Ovary (tissue), 9 donors: ENCODE measurements around the gene LAPTM5. TPM values are rescaled to one million over a fixed set of nuclear protein-coding genes. Genes with fewer than 3 reads are reported as not detected.
A peak's percentile ranks its signal among the peaks of the same experiment; 100 is the strongest.

ENCODE experiments used
- DNase-seq, 5 donors: peaks; one replicate each; pipeline ENCODE4 v3.0.0-alpha.2; 2019 to 2020
- H3K27ac ChIP-seq, 2 donors: fragments of 200-600 bp; one replicate each; pipeline versions ENCODE4 v1.5.1 to v1.8.0; 2019 to 2022
- H3K27me3 ChIP-seq: fragments of 200-600 bp; one replicate; pipeline ENCODE4 v1.8.0; 2022
- H3K36me3 ChIP-seq: fragments of 200-600 bp; sonication (generic); one replicate; pipeline ENCODE4 v1.5.1; 2019
- H3K4me1 ChIP-seq: one replicate; pipeline ENCODE4 v1.8.1; 2013; ENCODE audit warnings: mild to moderate bottlenecking, moderate library complexity; ENCODE audit not compliant: insufficient read depth
- H3K4me3 ChIP-seq: fragments of 200-600 bp; sonication (generic); one replicate; pipeline ENCODE4 v1.5.1; 2017
- H3K9me3 ChIP-seq, 2 donors: fragments of 200-600 bp in 1 of 2; sonication (generic) in 1 of 2; one replicate each; pipeline versions ENCODE4 v1.5.1 to v1.8.1; 2013 to 2019; ENCODE audit warnings: mild to moderate bottlenecking in 1 of 2, moderate library complexity in 1 of 2
- EP300 ChIP-seq: sonication (generic); formaldehyde crosslinking; IDR thresholded peaks from one replicate; pipeline ENCODE4 v1.6.1; 2017; ENCODE audit warnings: antibody characterized with exemption
- POLR2A ChIP-seq: fragments of 450-650 bp; IDR thresholded peaks from one replicate; pipeline ENCODE4 v1.6.1; 2017; ENCODE audit warnings: antibody characterized with exemption, mild to moderate bottlenecking, moderate library complexity
- WGBS, 3 donors: extraction: QIAGEN DNeasy Blood & Tissue Kit in 1 of 3; methylation state at CpG; one replicate each; pipeline versions ENCODE4 v1.1.5 to v1.1.7; 2013 to 2017; 5-methylcytosine and 5-hydroxymethylcytosine counted together
- intact Hi-C, 4 donors: fragments of 100-400 bp; cut with DNase I; formaldehyde crosslinking; loops; one replicate each; pipeline versions ENCODE4 v1.11.0 to v1.15.1; 2022 to 2023
- polyA plus RNA-seq, 2 donors: library from polyadenylated mRNA; stranded (reverse); fragments of 200-250 nt in 1 of 2; fragments of 350-450 nt in 1 of 2; fragmentation: Illumina TruSeq in 1 of 2; extraction: RNeasy Lipid Tissue Mini Kit (QIAGEN cat#74804) in 1 of 2; gene quantifications; one replicate each; pipeline ENCODE4 v1.2.3, GENCODE V29; 2013 to 2014
- total RNA-seq, 7 donors: library from RNA; depleted of rRNA in 2 of 7; stranded (reverse); fragments of >200 nt in 2 of 7; fragmentation: NEBNext Ultra II Directional in 3 of 7; extraction: Animal tissue kit (Norgen Biotek cat#: 25700) in 3 of 7; gene quantifications; one replicate each; pipeline versions ENCODE4 v1.1.0 to v1.2.4, GENCODE V29; 2016 to 2023
- TF ChIP-seq, protein P1 (sequence below), 3 donors: fragments of 450-650 bp in 2 of 3; fragments of 200-600 bp in 1 of 3; IDR thresholded peaks; one replicate each; pipeline versions ENCODE4 v1.5.1 to v1.8.0; 2016 to 2022; ENCODE audit warnings: antibody characterized with exemption in 3 of 3, mild to moderate bottlenecking in 1 of 3
- donor health status: DM: no; HTN: no; CAD: no; lungs with moderate emphysema.
- donor health status: DM: no; HTN: no; CAD: no.
- donor health status: Bipolar disorder and iron deficiency.
- donor health status: DM: yes; HTN: yes; CAD: no.
- donor health status: DM: no; HTN: no; CAD: no.
- donor health status: DM: yes; HTN: yes; CAD: no.

The LAPTM5 gene
- total and polyA plus RNA-seq, 9 donors: 15.3 to 103 (median 20.3) TPM

DNA sequence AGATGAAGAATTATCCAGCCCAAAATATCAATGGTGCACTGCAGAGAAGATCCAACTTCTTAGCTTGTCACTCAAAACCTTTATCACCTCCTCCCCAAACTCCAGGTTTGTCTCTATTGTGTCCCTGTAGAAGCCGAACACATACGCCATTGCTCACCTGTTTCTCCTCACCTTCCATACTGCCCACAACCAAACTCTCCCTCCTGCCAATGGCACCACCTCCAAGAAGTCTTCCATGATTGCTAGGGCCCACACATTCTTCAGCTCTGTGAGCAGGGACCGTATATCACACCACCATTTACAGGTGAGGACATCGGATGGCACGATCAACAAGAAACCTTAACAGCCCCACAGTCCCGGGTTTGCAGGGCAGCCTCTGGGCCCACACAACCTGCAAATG is 2.2 kb downstream of the LAPTM5 start:
- intact Hi-C loops: no loop called here
- 91 to 95% (median 92%) methylated on average over 6 of the region's 6 CpGs for WGBS, 3 donors
- Histone ChIP-seq H3K36me3 (no peaks in the 10 kb centered on the region), H3K27me3 (no peaks in the 10 kb centered on the region), H3K4me1 (no peaks in the 10 kb centered on the region), H3K9me3 (no peaks in the 10 kb centered on the region), H3K27ac (no peak overlapping the region), H3K4me3 (no peak overlapping the region)
- TF ChIP-seq POLR2A (no peak), EP300 (no peak)
- TF ChIP-seq, protein P1, sequence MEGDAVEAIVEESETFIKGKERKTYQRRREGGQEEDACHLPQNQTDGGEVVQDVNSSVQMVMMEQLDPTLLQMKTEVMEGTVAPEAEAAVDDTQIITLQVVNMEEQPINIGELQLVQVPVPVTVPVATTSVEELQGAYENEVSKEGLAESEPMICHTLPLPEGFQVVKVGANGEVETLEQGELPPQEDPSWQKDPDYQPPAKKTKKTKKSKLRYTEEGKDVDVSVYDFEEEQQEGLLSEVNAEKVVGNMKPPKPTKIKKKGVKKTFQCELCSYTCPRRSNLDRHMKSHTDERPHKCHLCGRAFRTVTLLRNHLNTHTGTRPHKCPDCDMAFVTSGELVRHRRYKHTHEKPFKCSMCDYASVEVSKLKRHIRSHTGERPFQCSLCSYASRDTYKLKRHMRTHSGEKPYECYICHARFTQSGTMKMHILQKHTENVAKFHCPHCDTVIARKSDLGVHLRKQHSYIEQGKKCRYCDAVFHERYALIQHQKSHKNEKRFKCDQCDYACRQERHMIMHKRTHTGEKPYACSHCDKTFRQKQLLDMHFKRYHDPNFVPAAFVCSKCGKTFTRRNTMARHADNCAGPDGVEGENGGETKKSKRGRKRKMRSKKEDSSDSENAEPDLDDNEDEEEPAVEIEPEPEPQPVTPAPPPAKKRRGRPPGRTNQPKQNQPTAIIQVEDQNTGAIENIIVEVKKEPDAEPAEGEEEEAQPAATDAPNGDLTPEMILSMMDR (IDR thresholded peaks at IDR 0.05): no peak
- no peak for DNase-seq

DNA sequence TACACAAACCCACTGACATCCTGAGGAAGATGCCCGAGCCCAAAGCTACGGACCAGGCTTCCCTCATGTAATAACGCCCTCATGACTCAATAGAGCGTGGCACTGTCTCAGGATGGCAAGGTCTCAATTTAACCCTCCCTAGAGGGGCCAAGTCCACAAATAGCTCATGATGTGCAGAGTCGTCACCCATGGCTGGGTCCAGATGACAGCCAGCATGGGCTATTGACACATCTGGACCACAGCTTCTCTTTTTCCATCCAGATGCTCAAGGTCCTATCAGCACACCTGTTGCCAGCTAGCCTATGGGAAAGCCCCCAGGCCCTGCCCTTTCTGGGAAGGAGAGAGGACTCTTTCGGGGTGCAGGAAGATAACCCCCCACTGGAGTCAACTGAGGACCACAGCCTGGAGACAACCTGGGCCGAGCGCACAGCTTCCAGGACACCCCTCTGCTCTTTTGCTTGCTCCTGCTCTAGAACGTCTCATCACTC is 2.8 kb downstream of the LAPTM5 start:
- TF ChIP-seq, protein P1 (IDR thresholded peaks at IDR 0.05): no peak
- TF ChIP-seq POLR2A: no peak
- no peaks in the 10 kb centered on the region for H3K9me3 ChIP-seq
- DNase-seq: no peak
- no peak overlapping the region for H3K27ac ChIP-seq
- H3K4me1 ChIP-seq: no peaks in the 10 kb centered on the region
- intact Hi-C loops: no loop called here
- H3K36me3 ChIP-seq: no peaks in the 10 kb centered on the region
- no peak overlapping the region for H3K4me3 ChIP-seq
- 92 to 94% (median 93%) methylated on average over 9 of the region's 9 CpGs for WGBS, 3 donors
- H3K27me3 ChIP-seq: no peaks in the 10 kb centered on the region

DNA sequence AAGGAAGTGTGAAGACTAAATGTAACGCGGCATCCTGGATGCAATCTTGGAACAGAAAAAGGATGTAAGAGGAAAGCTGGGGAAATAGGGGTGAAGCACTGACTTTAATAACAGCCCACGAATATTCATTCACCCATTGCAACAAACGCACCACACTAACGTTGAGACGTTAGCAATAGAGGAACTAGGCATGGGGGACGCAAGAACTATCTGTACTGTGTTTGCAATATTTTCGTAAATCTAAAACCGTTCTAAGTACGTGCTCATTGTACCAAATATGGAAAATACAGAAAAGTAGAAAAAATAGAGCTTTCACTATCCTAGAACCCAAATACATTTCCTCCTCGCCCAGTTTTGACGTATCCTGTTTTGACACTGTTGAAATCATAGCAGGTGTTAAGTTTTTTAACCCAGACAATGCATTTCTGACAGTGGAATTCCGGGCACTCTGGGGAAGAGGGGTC is 3.9 kb downstream of the LAPTM5 start:
- H3K4me1 ChIP-seq: no peaks in the 10 kb centered on the region
- no peaks in the 10 kb centered on the region for H3K36me3 ChIP-seq
- H3K27me3 ChIP-seq: no peaks in the 10 kb centered on the region
- intact Hi-C loops: no loop called here
- no peak overlapping the region for H3K4me3 ChIP-seq
- peak; percentile 19 for TF ChIP-seq EP300
- TF ChIP-seq, protein P1 (IDR thresholded peaks at IDR 0.05): no peak
- no peak for TF ChIP-seq POLR2A
- H3K27ac ChIP-seq: no peak overlapping the region
- WGBS, 3 donors: 53 to 72% (median 67%) methylated on average over 13 of the region's 13 CpGs
- no peaks in the 10 kb centered on the region for H3K9me3 ChIP-seq
- DNase-seq: no peak

DNA sequence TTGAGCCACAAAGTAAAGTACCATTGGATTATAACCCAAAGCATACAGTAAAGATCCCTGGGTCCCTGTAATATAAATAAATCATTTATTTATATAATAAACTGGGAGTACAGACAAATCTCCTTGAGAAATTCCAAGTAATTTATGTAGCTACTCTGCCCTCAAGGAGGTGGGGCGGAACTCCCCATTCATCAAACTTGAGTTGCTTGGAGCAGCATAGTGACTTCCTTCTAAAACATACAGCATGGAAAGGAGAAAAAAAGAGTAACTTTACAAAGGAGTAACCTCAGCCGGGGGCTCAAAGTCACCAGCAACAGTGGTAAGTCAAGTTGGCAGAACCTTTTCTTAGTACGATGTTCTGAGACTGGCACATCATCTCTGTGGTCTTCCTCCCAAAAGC is 4.5 kb downstream of the LAPTM5 start:
- Histone ChIP-seq H3K4me3 (no peak overlapping the region), H3K36me3 (no peaks in the 10 kb centered on the region), H3K27ac (no peak overlapping the region), H3K4me1 (no peaks in the 10 kb centered on the region), H3K9me3 (no peaks in the 10 kb centered on the region), H3K27me3 (no peaks in the 10 kb centered on the region)
- intact Hi-C loops: no loop called here
- no peak for DNase-seq
- TF ChIP-seq EP300 (no peak), POLR2A (no peak)
- TF ChIP-seq, protein P1 (IDR thresholded peaks at IDR 0.05): no peak
- WGBS, 3 donors: 33 to 45% (median 38%) methylated on average over 3 of the region's 3 CpGs

DNA sequence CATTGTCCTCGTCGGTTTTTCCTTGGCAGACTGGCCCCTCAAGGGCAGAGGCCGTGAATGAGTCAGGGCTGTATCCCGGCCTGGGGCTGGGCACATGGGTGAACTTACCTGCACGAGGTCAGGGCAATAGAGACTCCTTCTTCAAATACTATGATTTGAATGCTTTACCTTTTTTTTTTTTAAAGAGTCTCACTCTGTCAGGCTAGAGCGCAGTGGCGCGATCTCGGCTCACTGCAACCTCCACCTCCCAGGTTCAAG is 5.0 kb downstream of the LAPTM5 start:
- no peak overlapping the region for H3K4me3 ChIP-seq
- 60 to 76% (median 64%) methylated on average over 9 of the region's 9 CpGs for WGBS, 3 donors

More for the DNA sequence above, 5.0 kb downstream of the LAPTM5 start:
- Histone ChIP-seq H3K27ac (no peak overlapping the region), H3K9me3 (no peaks in the 10 kb centered on the region), H3K4me1 (no peaks in the 10 kb centered on the region), H3K36me3 (no peaks in the 10 kb centered on the region), H3K27me3 (no peaks in the 10 kb centered on the region)
- intact Hi-C loops: no loop called here
- DNase-seq: no peak
- TF ChIP-seq EP300 (no peak), POLR2A (no peak)
- TF ChIP-seq, protein P1 (IDR thresholded peaks at IDR 0.05): no peak
